Gastroesophageal sphincter (tissue), 4 donors: Measurements from ENCODE around the gene TMEM131L. TPM values are rescaled to one million over a fixed set of nuclear protein-coding genes. Genes with fewer than 3 reads are reported as not detected.

Source experiments
- ATAC-seq: fragments of 150-250 bp; one replicate; pipeline ENCODE4 v1.9.1; 2016; ENCODE audit warnings: mild to moderate bottlenecking, moderate library complexity
- H3K27ac ChIP-seq, 4 donors: fragments of 200-600 bp; sonication (generic) in 3 of 4; 1 replicate in 3 of 4; 2 replicates in 1 of 4; pipeline ENCODE4 v1.5.1; 2016 to 2019
- H3K27me3 ChIP-seq: fragments of 200-600 bp; sonication (generic); one replicate; pipeline ENCODE4 v1.5.1; 2019
- H3K36me3 ChIP-seq, 2 donors: fragments of 200-600 bp; sonication (generic); one replicate each; pipeline ENCODE4 v1.5.1; 2019; ENCODE audit warnings: control low read depth in 1 of 2
- H3K4me1 ChIP-seq, 3 donors: fragments of 200-600 bp; sonication (generic); 1 replicate in 2 of 3; 2 replicates in 1 of 3; pipeline ENCODE4 v1.5.1; 2016 to 2019; ENCODE audit warnings: control low read depth in 2 of 3
- H3K4me3 ChIP-seq, 2 donors: fragments of 200-600 bp; sonication (generic); one replicate each; pipeline ENCODE4 v1.5.1; 2019; ENCODE audit warnings: mild to moderate bottlenecking in 1 of 2, moderate library complexity in 1 of 2
- H3K9me3 ChIP-seq, 3 donors: fragments of 200-600 bp; sonication (generic); one replicate each; pipeline ENCODE4 v1.5.1; 2017 to 2019; ENCODE audit warnings: control low read depth in 2 of 3
- EP300 ChIP-seq: sonication (generic); formaldehyde crosslinking; IDR thresholded peaks from one replicate; pipeline ENCODE4 v1.6.1; 2017; ENCODE audit warnings: antibody characterized with exemption, mild to moderate bottlenecking
- POLR2A ChIP-seq, 2 donors: fragments of 450-650 bp; IDR thresholded peaks; one replicate each; pipeline ENCODE4 v1.6.1; 2017; ENCODE audit warnings: antibody characterized with exemption in 2 of 2, mild to moderate bottlenecking in 2 of 2, moderate library complexity in 1 of 2
- POLR2AphosphoS5 ChIP-seq: sonication (generic); formaldehyde crosslinking; IDR thresholded peaks from one replicate; pipeline ENCODE4 v1.6.1; 2017; ENCODE audit warnings: antibody characterized with exemption
- WGBS, 2 donors: methylation state at CpG; one replicate each; pipeline ENCODE4 v1.1.5; 2018; ENCODE audit warnings: low coverage in 1 of 2; 5-methylcytosine and 5-hydroxymethylcytosine counted together
- total RNA-seq, 4 donors: library from RNA; depleted of rRNA; stranded (reverse); fragments of >200 nt; gene quantifications; one replicate each; pipeline ENCODE4 v1.1.0, GENCODE V29; 2016
- TF ChIP-seq, protein P1 (sequence below), 4 experiments: fragments of 200-600 bp in 2 of 4; fragments of 450-650 bp in 2 of 4; sonication (generic) in 1 of 4; IDR thresholded peaks; one replicate each; pipeline ENCODE4 v1.5.1; 2017 to 2019; ENCODE audit warnings: antibody characterized with exemption in 4 of 4, mild to moderate bottlenecking in 2 of 4, moderate library complexity in 2 of 4

TMEM131L gene
- total RNA-seq, 4 donors from 2014 or later: 14.2 to 24.0 (median 18.4) TPM

GRCh38 chr4:153585026-153585425, 118.9 kb downstream of the TMEM131L start:
- Histone ChIP-seq H3K36me3 (peaks cover 0 to 39% of the 10 kb centered on the region in 2 donors), H3K4me3 (no peak overlapping the region), H3K4me1 (no peaks in the 10 kb centered on the region), H3K9me3 (no peaks in the 10 kb centered on the region), H3K27me3 (no peaks in the 10 kb centered on the region), H3K27ac (no peak overlapping the region)
- WGBS, 2 donors: 73 to 84% methylated on average over 4 to 7 of the region's 7 CpGs
- ATAC-seq: no peak
- no peak for TF ChIP-seq POLR2A (IDR thresholded peaks at IDR 0.05)
- TF ChIP-seq, protein P1, sequence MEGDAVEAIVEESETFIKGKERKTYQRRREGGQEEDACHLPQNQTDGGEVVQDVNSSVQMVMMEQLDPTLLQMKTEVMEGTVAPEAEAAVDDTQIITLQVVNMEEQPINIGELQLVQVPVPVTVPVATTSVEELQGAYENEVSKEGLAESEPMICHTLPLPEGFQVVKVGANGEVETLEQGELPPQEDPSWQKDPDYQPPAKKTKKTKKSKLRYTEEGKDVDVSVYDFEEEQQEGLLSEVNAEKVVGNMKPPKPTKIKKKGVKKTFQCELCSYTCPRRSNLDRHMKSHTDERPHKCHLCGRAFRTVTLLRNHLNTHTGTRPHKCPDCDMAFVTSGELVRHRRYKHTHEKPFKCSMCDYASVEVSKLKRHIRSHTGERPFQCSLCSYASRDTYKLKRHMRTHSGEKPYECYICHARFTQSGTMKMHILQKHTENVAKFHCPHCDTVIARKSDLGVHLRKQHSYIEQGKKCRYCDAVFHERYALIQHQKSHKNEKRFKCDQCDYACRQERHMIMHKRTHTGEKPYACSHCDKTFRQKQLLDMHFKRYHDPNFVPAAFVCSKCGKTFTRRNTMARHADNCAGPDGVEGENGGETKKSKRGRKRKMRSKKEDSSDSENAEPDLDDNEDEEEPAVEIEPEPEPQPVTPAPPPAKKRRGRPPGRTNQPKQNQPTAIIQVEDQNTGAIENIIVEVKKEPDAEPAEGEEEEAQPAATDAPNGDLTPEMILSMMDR (IDR thresholded peaks at IDR 0.05): no peak
- TF ChIP-seq EP300: no peak
- no peak for TF ChIP-seq POLR2AphosphoS5

- H3K4me1 ChIP-seq: peaks cover 0 to 16% (median 7%) of the 10 kb centered on the region in 3 donors
- no peaks in the 10 kb centered on the region for H3K9me3 ChIP-seq
- TF ChIP-seq, protein P1 (IDR thresholded peaks at IDR 0.05): no peak
- TF ChIP-seq POLR2A (IDR thresholded peaks at IDR 0.05): no peak
- TF ChIP-seq POLR2AphosphoS5: no peak
- TF ChIP-seq EP300: no peak
- no peak for ATAC-seq
- 87 to 94% methylated on average over 6 to 7 of the region's 7 CpGs for WGBS, 2 donors
- H3K36me3 ChIP-seq: peaks cover 0 to 51% of the 10 kb centered on the region in 2 donors
- no peak overlapping the region for H3K27ac ChIP-seq
- no peaks in the 10 kb centered on the region for H3K27me3 ChIP-seq
- no peak overlapping the region for H3K4me3 ChIP-seq
Observed at GRCh38 chr4:153589703-153590595, 123.8 kb downstream of the TMEM131L start.

- Histone ChIP-seq H3K36me3 (peaks cover 0 to 50% of the 10 kb centered on the region in 2 donors), H3K9me3 (no peaks in the 10 kb centered on the region), H3K4me3 (no peak overlapping the region), H3K27ac (no peak overlapping the region), H3K4me1 (peaks cover 0 to 16% (median 7%) of the 10 kb centered on the region in 3 donors), H3K27me3 (no peaks in the 10 kb centered on the region)
- TF ChIP-seq POLR2AphosphoS5 (no peak), EP300 (no peak), POLR2A (IDR thresholded peaks at IDR 0.05) (no peak)
- TF ChIP-seq, protein P1 (IDR thresholded peaks at IDR 0.05): no peak
- WGBS, 2 donors: 87 to 94% methylated on average over 6 to 8 of the region's 8 CpGs
- no peak for ATAC-seq
Observed at GRCh38 chr4:153591441-153591840, 125.3 kb downstream of the TMEM131L start.

DNA sequence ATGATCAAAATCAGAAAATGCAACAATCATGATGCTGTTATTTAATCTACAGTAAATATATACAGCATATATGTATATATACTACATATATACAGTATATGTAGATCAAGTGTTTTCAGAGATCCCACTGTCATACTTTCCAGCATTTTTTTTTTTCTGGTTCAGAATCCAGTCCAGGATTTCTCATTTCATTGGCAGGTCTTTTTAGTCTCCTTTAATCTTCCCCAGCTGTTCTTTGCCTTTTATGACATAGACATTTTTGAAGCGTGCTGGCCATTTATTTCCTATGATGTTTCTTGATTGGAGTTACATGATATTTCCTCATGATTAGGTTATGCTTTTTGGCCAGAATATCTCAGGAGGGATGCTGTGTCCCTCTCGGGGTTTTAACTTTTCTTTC, 125.9 kb downstream of the TMEM131L start:
- Histone ChIP-seq H3K4me1 (peaks cover 0 to 16% (median 7%) of the 10 kb centered on the region in 3 donors), H3K27me3 (no peaks in the 10 kb centered on the region), H3K9me3 (no peaks in the 10 kb centered on the region), H3K27ac (no peak overlapping the region), H3K36me3 (peaks cover 0 to 55% of the 10 kb centered on the region in 2 donors), H3K4me3 (no peak overlapping the region)
- WGBS, 2 donors: 60 to 88% methylated on average over 1 to 2 of the region's 2 CpGs
- no peak for TF ChIP-seq POLR2AphosphoS5
- TF ChIP-seq POLR2A (IDR thresholded peaks at IDR 0.05): no peak
- TF ChIP-seq, protein P1 (IDR thresholded peaks at IDR 0.05): no peak
- no peak for TF ChIP-seq EP300
- no peak for ATAC-seq

GRCh38 chr4:153593161-153593560, 127.0 kb downstream of the TMEM131L start:
- Histone ChIP-seq H3K27me3 (no peaks in the 10 kb centered on the region), H3K4me3 (no peak overlapping the region), H3K4me1 (peaks cover 0 to 16% (median 7%) of the 10 kb centered on the region in 3 donors), H3K9me3 (no peaks in the 10 kb centered on the region), H3K27ac (no peak overlapping the region), H3K36me3 (peaks cover 0 to 66% of the 10 kb centered on the region in 2 donors)
- WGBS, 2 donors: 88 to 94% methylated on average over 5 of the region's 5 CpGs
- ATAC-seq: no peak
- TF ChIP-seq POLR2AphosphoS5 (no peak), POLR2A (IDR thresholded peaks at IDR 0.05) (no peak), EP300 (no peak)
- TF ChIP-seq, protein P1 (IDR thresholded peaks at IDR 0.05): no peak
